HPDE6-E6E7 (cell line): Measurements from ENCODE around the gene SPDL1.

Source experiments
- DNase-seq: peaks from one replicate; pipeline ENCODE4 v3.0.0; 2011; ENCODE audit warnings: missing footprints; ENCODE audit errors: extremely low spot score

The SPDL1 gene

DNA sequence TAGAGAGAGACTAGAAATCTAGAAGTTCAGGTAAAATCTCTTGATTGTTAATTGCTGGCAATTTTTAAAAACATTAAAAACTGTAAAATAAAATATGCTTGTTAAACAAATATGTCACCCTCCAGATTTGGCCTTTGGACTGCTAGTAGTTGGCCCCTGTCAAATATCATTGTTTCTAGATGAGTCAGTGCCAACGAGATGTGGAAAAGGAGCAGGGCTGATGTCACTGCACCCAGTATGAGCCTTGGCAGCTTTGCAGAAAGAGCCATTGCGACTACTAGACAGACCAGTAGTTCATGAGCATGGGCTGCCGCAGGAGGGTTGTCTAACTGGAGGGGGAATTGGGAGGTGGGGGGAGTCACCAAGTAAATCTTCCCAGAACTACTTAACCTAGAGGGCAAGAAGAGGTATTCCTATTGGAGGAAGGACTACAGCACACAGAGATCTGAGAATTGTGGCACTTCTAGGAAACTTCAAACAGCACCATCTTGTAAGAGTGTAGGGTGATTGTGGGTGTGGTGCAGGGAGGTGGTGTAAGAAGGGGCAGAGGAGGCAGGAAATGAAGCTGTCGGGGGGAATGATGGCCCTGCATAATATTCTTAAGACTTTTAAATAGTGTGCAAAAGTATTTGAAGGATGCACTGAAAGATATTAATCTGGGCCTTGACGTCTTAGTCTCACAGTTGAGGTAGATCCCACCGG, 46.4 kb downstream of the SPDL1 start:
- DNase-seq: no peak

- DNase-seq: no peak
Measured at GRCh38 chr5:169631360-169631759, 47.8 kb downstream of the SPDL1 start.

GRCh38 chr5:169632946-169633345, 49.4 kb downstream of the SPDL1 start:
- no peak for DNase-seq

- DNase-seq: no peak
Measured at GRCh38 chr5:169634606-169635005, 51.0 kb downstream of the SPDL1 start.

GRCh38 chr5:169635936-169636335, 52.4 kb downstream of the SPDL1 start:
- no peak for DNase-seq

- no peak for DNase-seq
Measured at GRCh38 chr5:169636477-169637084, 53.0 kb downstream of the SPDL1 start.

- DNase-seq: no peak
Measured at GRCh38 chr5:169637085-169637548, 53.5 kb downstream of the SPDL1 start, which contains the start of gene DOCK2. TSS of gene DOCK2 (plus strand) at chr5:169637275. CDS start at chr5:169637327, 52 bp downstream.

DNA sequence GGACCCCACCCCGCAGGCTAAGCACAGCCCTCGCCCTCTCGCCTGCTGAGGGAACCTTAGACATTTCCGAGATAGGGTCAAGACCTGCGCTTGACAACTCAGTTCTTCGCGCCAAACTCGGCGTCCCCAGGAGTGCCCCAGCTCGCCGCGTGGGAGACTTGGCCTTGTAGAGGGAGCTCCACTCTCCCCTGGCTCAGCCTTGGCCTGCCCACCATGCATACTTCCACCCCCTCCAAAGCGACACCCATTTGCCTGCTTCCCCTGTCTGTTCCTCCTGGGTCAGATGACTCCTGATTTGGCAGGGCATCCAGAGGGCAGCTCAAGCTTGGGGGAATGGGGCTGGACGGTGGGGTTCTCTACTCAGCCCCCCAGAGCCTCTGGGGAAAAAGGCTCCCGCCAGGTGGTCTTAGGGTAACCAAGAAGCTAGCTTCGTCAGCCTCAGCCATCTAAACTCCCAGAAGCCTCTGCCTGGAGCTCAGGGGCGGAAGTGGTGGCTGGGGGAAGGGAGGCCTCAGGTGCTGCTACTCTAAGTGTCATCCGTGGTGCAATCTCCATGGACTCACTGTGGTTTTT, 54.1 kb downstream of the SPDL1 start:
- DNase-seq: no peak

GRCh38 chr5:169641253-169641652, 57.7 kb downstream of the SPDL1 start:
- DNase-seq: no peak

- no peak for DNase-seq
Measured at GRCh38 chr5:169646856-169647255, 63.3 kb downstream of the SPDL1 start.

- no peak for DNase-seq
Measured at GRCh38 chr5:169647566-169647965, 64.0 kb downstream of the SPDL1 start.

GRCh38 chr5:169648725-169649310, 65.2 kb downstream of the SPDL1 start:
- DNase-seq: no peak

GRCh38 chr5:169649486-169649885, 65.9 kb downstream of the SPDL1 start:
- no peak for DNase-seq

DNA sequence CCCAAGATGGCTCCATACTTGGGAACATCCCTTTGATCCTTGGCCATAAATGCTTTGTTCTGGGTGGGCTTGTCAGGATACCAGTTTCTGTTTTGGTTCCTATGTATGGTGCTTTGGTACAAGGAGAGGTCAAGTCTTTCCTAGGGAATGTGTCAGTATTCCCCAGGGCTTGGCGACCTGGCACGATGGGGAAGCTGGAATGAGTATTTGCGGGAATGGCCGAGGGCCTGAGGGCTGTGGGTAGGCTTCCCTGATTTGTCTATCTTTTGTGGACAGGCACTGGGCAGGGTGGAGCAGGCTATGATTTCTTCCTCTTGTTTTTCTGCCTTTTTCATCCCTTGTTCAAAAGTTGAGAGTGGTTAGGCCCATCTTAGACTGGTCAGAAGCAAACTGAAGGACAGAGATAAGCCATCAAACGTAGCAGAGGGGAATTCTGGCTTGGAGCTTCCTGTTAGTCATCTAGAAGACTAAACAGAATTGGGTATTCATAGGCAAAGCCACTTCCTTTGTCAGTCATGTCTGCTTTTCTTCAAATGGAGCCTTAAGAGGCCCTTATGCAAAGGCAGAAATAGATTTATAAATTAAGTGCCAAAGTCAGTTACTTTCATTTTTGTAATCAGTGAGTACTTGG, 67.2 kb downstream of the SPDL1 start:
- DNase-seq: no peak

DNA sequence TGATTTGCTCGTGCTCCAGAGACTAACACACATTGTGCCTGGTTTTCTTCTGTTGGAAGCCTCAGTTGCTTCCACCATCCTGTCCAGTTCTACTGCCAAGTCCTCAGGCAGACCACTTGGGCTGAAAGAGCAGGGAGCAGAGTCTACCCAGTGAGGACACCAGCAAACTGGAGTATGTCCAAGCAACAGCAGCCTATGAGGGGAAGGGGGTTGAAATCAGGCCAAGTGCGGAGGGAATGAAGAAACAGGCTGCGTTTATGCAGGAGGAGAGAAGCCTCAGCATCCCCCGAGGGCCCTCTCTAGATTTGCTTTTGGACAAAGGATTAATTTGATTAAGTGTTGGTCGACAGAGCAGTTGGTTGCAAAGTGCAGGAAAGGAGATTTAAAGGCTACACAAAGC, 68.0 kb downstream of the SPDL1 start:
- no peak for DNase-seq

DNA sequence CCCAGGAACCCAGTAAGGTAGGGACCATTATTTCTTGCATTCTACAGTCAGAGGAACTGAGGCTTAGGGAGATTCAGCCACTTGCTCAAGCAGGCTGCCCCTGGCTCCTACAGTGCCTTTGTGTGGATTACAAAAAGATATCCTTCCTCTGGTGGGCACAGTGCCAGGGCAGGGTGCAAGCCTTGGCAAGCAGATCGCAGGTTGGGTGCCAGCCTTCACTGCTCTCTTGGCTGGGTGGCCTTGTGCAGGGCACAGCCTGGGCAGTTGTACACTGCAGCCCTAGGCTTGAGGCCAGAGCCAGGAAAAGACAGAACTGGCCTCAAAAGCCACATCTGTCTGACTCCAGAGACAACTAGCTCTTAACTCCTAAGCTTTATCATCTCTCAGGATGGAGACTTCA, 68.5 kb downstream of the SPDL1 start:
- no peak for DNase-seq

- no peak for DNase-seq
Measured at GRCh38 chr5:169653091-169653490, 69.5 kb downstream of the SPDL1 start.
